Stimulated activated CD8-positive, alpha-beta memory T cell treated with anti-CD3 and anti-CD28 coated beads, Interleukin-12 subunit alpha, Interleukin-12 subunit beta, amount 100 ng/mL, for 24 hours (primary cell): ENCODE data around the gene UBE2F.
"Not testable (repeated sequence)": the region's sequence is repeated elsewhere in the genome, so short reads cannot be mapped to it uniquely, and the experiment has no call there.

Source experiments
- DNase-seq: peaks from one replicate; pipeline ENCODE4 v3.0.0-alpha.2; 2020; ENCODE audit errors: extremely low read depth

UBE2F gene

DNA sequence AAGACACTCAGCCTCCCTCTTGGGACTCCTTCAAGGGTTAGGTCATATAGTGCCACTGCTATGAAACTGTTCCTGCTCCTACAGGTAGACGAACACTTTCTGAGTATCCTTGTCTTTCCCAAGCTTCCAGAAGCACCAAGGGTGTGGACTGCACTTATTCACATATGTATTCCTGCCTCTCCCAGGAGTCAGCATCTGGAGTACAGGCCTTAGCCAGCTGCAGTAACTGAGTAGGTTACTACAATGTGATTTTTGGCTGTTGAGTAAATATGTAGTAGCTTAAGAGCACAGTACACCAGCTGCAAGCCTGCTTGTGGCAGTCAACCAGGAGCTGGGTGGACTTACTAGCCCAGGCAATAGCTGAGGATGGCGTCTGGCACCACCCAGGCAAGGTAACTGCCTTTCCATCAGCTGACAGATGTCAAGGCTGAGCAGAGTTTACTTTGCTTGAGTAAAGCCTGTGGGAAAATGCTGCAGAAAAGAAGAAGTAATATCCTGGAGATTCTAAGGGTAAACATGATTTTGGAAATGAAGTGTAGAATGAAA lies 80.0 kb downstream of the UBE2F start:
- no peak for DNase-seq

GRCh38 chr2:238053191-238053776 lies 86.5 kb downstream of the UBE2F start:
- no peak for DNase-seq

DNA sequence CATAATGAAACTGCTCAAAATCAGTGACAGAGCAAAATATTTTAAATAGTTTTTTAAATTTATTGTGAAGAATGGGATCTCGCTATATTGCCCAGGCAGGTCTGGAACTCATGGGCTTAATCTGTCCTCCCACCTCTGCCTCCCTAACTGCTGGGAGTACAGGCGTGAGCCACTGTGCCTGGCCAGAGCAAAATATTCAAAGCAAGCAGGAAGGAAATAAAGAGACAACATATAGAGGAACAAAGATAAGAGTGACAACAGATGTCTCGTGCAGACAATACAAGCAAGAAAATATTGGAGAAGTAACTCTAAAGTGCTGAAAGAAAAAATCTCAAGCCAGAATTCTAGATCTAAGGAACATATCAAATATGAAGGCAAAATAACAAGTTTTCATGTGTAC lies 89.0 kb downstream of the UBE2F start:
- no peak for DNase-seq

- DNase-seq = not testable (repeated sequence)
Observed at GRCh38 chr2:238057696-238058575, 91.1 kb downstream of the UBE2F start.

DNA sequence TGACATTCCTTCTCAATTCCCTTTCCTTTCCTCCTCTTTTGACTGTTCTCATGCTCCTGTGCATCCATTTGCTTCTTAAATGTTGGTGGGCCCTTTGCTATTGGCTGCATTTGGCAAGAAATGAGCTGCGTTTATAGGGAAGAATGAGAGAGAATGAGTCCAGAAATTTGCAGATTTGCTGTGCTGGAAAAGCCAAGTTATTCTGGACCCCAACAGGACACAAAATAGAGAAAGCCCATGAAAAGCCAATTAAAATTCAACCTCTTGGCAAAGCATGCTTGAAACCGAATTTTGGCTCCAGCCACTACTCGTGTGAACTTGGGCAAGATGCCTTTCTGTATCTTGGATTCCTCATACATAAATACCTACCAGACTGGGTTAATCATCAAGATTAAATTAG lies 92.7 kb downstream of the UBE2F start:
- DNase-seq = no peak

- no peak for DNase-seq
Observed at GRCh38 chr2:238060096-238060541, 93.3 kb downstream of the UBE2F start.

DNA sequence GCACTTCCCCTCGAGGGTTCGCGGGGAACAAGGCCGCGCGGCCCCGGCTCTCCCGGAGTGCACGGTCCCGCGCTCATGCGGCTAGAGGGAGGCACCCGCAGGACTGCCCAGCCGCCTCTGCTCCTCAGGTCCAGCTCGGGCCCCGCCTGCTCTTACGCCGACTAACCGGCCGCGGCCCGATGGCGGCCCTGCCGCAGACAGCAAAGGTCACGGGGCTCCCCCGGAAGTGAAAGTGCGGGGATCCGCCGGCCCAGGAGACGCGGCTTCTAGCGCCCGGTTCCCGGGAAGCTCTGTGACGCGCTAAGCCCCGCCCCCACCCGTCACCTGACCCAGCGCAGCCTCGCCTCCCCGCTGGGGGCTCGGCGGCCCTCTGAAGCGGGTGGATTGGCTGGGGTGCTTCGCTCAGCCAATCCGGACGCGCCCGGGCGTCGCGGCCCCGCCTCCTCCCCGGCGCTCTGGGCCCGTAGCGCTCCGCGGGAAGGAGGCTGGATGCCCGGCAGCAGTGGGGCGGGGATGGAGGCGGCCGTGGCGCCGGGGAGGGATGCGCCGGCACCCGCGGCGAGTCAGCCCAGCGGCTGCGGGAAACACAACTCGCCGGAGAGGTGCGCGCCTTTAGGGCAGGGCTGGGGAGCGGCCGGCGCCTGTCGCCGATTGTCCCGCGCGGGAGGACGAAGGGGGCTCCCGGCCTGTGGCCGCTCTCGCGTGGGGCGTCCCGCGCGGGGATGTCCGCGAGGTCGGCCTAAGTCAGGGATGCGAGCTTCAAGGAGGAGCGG lies 93.9 kb downstream of the UBE2F start, which contains the start of gene SCLY:
SCLY (plus strand) TSS at position 460 of the 773 bp plus-strand sequence; CDS start at position 514, 54 bp downstream.
- DNase-seq = peak; percentile 91

DNA sequence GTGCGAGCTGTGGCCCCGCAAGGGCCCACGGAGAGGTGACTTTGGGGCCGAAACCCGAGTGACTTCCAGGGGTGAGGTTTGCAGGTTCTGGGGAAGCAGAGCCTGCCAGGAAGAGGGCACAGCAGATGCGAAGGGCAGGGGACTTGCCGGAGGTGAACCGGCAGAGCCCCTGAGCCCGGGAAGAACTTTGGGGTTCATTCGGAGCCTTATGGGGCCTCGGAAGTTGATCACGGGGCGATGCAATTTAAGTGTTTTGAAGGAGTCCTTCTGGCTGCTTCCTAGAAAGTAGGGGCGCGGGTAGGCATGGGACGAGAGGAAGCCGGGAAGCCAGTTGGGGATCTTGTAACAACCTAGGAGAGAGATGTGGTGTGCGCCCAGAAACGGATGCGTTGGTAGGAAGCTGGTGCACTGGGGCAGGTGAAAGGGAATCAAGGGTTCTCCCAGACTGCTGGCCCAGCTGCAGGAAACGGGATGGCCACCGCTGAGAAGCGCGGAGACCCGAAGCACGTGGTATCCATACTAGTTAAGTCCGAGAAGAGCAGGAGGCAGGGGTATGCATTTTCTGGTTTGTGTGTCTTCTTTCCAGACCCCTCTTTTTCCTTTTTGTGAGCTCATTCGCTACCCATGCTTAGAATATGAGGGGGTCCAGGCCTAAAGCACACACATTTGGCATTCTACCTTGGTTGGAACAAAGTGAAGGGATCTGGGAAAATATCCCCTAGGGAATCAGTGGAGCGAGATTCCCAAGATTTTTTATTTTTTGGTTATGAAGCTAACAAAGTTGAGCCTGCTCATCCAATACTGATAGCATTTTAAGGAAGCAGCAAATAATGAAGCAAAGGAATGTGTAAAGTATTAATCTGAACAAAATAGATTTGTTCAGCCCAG lies 94.7 kb downstream of the UBE2F start:
- no peak for DNase-seq

- DNase-seq = no peak
Observed at GRCh38 chr2:238063414-238064189, 96.8 kb downstream of the UBE2F start.

- DNase-seq = no peak
Observed at GRCh38 chr2:238064376-238064775, 97.6 kb downstream of the UBE2F start.

- DNase-seq = no peak
Observed at GRCh38 chr2:238065071-238065846, 98.4 kb downstream of the UBE2F start.

GRCh38 chr2:238066218-238066617 lies 99.4 kb downstream of the UBE2F start:
- no peak for DNase-seq

- not testable (repeated sequence) for DNase-seq
Observed at GRCh38 chr2:238066718-238067117, 99.9 kb downstream of the UBE2F start.

DNA sequence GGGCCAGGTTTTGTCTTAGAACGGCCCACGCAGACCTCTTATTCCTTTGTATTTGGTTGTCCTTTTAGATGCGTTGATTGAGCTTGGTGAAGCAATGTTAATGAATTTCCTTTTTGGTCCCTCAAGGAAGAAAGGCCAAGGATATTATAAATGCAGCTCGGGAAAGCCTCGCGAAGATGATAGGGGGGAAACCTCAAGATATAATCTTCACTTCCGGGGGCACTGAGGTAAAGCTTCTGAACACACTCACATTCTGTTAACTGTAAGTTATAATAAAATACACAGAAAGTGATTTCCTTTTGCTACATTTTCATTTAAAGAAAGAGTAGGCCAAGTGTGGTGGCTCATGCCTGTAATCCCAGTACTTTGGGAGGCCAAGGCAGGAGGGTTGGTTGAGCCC lies 101.1 kb downstream of the UBE2F start:
- no peak for DNase-seq

DNA sequence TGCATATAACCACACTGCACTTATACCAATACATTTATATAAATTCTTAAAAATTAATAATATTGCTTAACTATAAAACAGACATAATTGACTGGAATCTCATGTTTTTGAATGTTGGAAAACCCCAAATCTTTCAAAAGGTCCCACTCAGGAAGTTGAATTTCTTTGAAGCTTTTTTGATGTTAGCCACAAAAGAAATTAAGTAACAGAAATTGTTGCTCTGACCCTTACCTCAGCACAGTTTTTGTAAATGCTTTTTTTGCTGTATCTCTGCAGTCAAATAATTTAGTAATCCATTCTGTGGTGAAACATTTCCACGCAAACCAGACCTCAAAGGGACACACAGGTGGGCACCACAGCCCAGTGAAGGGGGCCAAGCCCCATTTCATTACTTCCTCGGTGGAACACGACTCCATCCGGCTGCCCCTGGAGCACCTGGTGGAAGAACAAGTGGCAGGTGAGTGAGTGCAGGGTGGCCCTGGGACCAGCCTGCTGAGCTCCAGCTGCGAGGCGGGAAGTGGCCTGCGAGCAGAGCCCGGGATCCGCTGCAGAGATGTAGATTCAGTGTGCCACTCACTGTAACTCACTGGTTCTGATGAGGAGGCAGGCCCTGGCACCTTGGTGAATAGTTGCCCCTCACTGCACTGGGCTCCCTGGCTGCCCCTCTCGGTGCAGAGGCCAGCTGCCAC lies 102.4 kb downstream of the UBE2F start:
- no peak for DNase-seq

- no peak for DNase-seq
Observed at GRCh38 chr2:238069877-238070276, 103.1 kb downstream of the UBE2F start.

DNA sequence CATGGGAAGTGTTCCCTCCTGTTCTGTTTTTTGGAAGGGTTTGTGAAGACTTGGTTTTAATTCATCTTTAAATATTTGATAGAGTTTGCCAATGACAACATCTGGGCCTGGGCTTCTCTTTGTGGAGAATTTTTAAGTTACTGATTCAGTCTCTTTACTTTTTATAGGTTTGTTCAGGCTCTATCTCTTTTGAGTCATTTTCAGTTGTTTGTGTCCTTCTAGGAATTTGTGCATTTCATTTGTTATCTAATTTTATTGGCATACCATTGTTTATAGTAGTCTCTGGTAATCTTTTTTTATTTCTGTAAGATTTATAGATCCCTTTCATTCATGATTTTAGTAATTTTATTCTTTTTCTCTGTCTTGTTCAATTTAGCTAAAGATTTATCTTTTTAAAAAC lies 108.6 kb downstream of the UBE2F start:
- no peak for DNase-seq

DNA sequence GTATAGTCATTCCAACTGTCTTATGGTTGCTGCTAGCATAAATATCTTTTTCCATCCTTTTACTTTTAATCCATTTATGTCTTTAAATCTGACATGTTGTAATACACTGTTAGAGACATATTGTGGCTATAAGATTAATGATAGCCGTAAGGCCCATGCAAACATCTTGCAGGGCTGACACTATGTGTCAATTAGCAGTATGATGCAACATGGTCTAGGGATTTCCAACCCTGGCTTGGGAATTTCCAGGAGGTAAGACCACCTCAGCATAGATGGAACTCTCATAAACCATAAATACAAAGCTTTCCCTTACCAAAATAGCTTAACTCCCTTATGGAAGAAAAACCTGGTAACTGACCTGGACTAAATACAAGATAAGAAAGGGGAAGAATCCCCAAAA lies 110.5 kb downstream of the UBE2F start:
- DNase-seq = no peak

DNA sequence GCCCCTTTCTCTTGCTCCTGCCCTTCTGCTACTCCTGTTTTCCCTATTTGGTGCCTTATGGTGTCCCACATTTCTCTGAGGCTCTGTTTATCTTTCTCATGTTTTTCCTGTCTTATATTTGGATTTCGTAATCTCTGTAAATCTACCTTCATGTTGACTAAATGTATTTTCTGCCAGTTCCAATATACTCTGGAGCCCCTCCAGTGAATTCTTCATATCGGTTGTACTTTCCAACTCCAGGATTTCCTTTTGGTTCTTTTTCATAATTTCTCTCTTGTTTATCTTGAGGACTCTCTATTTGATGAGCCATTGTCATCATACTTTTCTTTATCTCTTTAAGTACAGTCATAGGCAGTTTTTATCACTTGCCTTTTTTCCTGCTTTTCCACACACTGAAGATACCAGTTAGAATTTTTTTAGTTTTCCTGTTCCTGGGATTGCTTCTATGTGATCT lies 113.1 kb downstream of the UBE2F start:
- no peak for DNase-seq
